Measurements from ENCODE around the gene ARPC5. TPM values are rescaled to one million over a fixed set of nuclear protein-coding genes. Genes with fewer than 3 reads are reported as not detected.

ARPC5 gene
- total RNA-seq, 1 experiment from 2014 or later: 104 TPM

DNA sequence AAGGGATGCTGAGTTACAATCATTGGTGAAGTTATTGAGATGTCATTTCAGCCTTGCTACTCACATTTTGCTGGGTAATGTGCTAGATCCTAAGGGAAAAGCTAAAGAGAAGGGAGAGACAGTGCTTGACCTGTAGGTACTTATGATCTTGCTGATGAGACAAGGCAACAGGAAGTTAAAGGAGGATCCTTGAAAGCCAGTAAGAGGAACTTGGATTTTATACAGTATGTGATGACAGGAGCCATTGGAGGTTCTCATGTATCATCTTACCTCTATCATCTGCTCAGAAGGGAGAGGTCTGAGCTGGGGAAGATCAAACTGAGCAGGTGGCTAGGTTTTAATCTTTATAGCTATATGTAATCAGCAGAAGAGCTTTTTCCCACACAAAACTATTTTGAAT is 11.2 kb upstream of the ARPC5 start:
- Histone ChIP-seq H3K4me1 (ENCODE audit: control insufficient read depth, insufficient read depth, low read length) (no peaks in the 10 kb centered on the region), H3K4me3 (ENCODE audit: low read depth in 2 of 2, low read length in 2 of 2) (no peak overlapping the region), H3K27me3 (ENCODE audit: control insufficient read depth, insufficient read depth, low read length) (peaks cover 3% of the 10 kb centered on the region; the same call in 1 of the 2 replicates), H3K9me3 (ENCODE audit: control insufficient read depth, insufficient read depth, low read depth, low read length) (no peaks in the 10 kb centered on the region), H3K36me3 (ENCODE audit: control insufficient read depth, insufficient read depth, low read length) (no peaks in the 10 kb centered on the region), H3K27ac (ENCODE audit: low read length) (no peak overlapping the region)
- POLR2A ChIA-PET: no interaction called here
- in situ Hi-C loops (cut with HindIII; ENCODE audit: low pct_unique_long_range_greater_than_20kb, low sequenced_read_pairs) (no loop called here), intact Hi-C loops (cut with micrococcal nuclease; ENCODE audit: unreplicated experiment) (no loop called here)
- no peak for ATAC-seq
- no peak for DNase-seq (ENCODE audit: low read depth, low spot score)
- TF ChIP-seq, protein P1, sequence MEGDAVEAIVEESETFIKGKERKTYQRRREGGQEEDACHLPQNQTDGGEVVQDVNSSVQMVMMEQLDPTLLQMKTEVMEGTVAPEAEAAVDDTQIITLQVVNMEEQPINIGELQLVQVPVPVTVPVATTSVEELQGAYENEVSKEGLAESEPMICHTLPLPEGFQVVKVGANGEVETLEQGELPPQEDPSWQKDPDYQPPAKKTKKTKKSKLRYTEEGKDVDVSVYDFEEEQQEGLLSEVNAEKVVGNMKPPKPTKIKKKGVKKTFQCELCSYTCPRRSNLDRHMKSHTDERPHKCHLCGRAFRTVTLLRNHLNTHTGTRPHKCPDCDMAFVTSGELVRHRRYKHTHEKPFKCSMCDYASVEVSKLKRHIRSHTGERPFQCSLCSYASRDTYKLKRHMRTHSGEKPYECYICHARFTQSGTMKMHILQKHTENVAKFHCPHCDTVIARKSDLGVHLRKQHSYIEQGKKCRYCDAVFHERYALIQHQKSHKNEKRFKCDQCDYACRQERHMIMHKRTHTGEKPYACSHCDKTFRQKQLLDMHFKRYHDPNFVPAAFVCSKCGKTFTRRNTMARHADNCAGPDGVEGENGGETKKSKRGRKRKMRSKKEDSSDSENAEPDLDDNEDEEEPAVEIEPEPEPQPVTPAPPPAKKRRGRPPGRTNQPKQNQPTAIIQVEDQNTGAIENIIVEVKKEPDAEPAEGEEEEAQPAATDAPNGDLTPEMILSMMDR (IDR thresholded peaks at IDR 0.05): no peak
- no peak for TF ChIP-seq SIN3A (IDR thresholded peaks at IDR 0.05; ENCODE audit: borderline replicate concordance, insufficient read depth, low read depth, low read length)
- TF ChIP-seq POLR2AphosphoS5 (IDR thresholded peaks at IDR 0.05; ENCODE audit: low read depth, low read length): no peak
- TF ChIP-seq, protein P2, sequence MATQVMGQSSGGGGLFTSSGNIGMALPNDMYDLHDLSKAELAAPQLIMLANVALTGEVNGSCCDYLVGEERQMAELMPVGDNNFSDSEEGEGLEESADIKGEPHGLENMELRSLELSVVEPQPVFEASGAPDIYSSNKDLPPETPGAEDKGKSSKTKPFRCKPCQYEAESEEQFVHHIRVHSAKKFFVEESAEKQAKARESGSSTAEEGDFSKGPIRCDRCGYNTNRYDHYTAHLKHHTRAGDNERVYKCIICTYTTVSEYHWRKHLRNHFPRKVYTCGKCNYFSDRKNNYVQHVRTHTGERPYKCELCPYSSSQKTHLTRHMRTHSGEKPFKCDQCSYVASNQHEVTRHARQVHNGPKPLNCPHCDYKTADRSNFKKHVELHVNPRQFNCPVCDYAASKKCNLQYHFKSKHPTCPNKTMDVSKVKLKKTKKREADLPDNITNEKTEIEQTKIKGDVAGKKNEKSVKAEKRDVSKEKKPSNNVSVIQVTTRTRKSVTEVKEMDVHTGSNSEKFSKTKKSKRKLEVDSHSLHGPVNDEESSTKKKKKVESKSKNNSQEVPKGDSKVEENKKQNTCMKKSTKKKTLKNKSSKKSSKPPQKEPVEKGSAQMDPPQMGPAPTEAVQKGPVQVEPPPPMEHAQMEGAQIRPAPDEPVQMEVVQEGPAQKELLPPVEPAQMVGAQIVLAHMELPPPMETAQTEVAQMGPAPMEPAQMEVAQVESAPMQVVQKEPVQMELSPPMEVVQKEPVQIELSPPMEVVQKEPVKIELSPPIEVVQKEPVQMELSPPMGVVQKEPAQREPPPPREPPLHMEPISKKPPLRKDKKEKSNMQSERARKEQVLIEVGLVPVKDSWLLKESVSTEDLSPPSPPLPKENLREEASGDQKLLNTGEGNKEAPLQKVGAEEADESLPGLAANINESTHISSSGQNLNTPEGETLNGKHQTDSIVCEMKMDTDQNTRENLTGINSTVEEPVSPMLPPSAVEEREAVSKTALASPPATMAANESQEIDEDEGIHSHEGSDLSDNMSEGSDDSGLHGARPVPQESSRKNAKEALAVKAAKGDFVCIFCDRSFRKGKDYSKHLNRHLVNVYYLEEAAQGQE (IDR thresholded peaks at IDR 0.05; ENCODE audit: insufficient read depth in 1 of 2, low read depth in 2 of 2, low read length in 1 of 2): no peak
- TF ChIP-seq TCF7L2 (IDR thresholded peaks at IDR 0.05; ENCODE audit: low read depth, low read length): no peak
- CTCF ChIA-PET: no interaction called here
- no TSS peak for BruUV-seq (replicated peaks)

GRCh38 chr1:183645531-183645930 is 9.9 kb upstream of the ARPC5 start:
- Histone ChIP-seq H3K4me1 (ENCODE audit: control insufficient read depth, insufficient read depth, low read length) (no peaks in the 10 kb centered on the region), H3K27ac (ENCODE audit: low read length) (no peak overlapping the region), H3K27me3 (ENCODE audit: control insufficient read depth, insufficient read depth, low read length) (peaks cover 3% of the 10 kb centered on the region; the same call in 1 of the 2 replicates), H3K9me3 (ENCODE audit: control insufficient read depth, insufficient read depth, low read depth, low read length) (no peaks in the 10 kb centered on the region), H3K4me3 (ENCODE audit: low read depth in 2 of 2, low read length in 2 of 2) (no peak overlapping the region), H3K36me3 (ENCODE audit: control insufficient read depth, insufficient read depth, low read length) (no peaks in the 10 kb centered on the region)
- ChIA-PET POLR2A (interaction anchor here (0.6 kb wide), 1 partner anchor 744 kb away, joined by 3 read pairs; no protein-coding TSS in a partner anchor), CTCF (no interaction called here)
- in situ Hi-C loops (cut with HindIII; ENCODE audit: low pct_unique_long_range_greater_than_20kb, low sequenced_read_pairs): no loop called here
- TF ChIP-seq POLR2AphosphoS5 (IDR thresholded peaks at IDR 0.05; ENCODE audit: low read depth, low read length) (no peak), SIN3A (IDR thresholded peaks at IDR 0.05; ENCODE audit: borderline replicate concordance, insufficient read depth, low read depth, low read length) (no peak)
- TF ChIP-seq, protein P1 (IDR thresholded peaks at IDR 0.05): no peak
- intact Hi-C loops (cut with micrococcal nuclease; ENCODE audit: unreplicated experiment): no loop called here
- ATAC-seq (no peak), DNase-seq (ENCODE audit: low read depth, low spot score) (no peak)
- BruUV-seq (replicated peaks): no TSS peak
